ENCODE measurements around the gene HOXD4. TPM values are rescaled to one million over a fixed set of nuclear protein-coding genes. Genes with fewer than 3 reads are reported as not detected.

The HOXD4 gene
- total RNA-seq, result 0.56 TPM in 1 of 2 replicates, not detected in the other

GRCh38 chr2:176151442-176152287 lies at the start of gene HOXD4:
HOXD4 (plus strand) TSS chr2:176151550; CDS start chr2:176151634, 84 bp downstream.

GRCh38 chr2:176106581-176107539 lies 44.5 kb upstream of the HOXD4 start, which contains the start of gene HOXD11:
HOXD11 (plus strand) TSS chr2:176107280; CDS start chr2:176107356, 76 bp downstream.

DNA sequence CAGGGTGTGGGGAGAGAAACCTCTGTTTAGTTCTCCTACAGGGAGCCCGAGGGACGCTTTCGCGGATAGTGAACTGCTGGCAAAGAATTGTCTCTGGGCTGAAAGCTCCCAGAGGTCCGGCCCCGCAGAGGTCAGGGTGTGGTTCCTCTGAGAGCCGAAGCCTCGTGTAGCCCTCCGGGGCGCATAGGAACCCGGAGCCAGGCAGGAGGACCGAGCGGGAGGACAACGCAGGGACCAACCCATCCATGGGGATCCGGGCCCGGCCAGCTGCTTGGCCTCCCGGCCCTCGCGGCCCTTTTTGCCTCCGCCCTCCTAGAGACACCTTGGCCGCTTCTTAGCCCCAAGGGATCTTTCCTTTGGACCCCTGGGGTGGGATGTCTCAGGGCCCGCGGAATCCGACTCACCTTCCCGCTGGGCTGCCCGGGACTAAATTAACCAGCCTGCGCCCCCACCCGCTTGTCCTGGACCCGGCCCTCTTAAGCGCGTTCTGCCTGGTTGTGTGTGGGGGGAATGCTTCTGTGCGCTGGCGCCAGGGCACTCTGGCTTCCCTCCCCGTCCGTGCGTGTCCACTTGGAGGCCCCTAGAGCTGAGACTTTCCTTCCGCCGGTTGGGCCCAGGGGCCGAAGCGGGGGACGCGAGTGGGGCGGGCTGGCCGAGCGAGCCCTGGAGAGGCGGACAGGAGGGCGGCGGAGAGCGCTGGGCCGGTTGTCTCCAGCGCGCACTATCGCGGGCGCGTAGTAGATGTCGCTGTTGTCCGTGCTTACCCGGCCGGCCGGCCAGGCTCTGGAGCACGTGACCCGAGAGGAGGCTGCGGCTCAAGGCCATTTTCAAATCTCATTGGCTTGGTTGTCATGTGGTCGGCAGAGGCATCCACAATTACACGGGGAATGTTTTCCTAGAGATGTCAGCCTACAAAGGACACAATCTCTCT lies 35.2 kb upstream of the HOXD4 start, which contains the start of gene HOXD10:
Gene HOXD10, plus strand, starts transcription at position 896 of the 931 bp plus-strand sequence. CDS start 56 bp downstream, outside the sequence.

DNA sequence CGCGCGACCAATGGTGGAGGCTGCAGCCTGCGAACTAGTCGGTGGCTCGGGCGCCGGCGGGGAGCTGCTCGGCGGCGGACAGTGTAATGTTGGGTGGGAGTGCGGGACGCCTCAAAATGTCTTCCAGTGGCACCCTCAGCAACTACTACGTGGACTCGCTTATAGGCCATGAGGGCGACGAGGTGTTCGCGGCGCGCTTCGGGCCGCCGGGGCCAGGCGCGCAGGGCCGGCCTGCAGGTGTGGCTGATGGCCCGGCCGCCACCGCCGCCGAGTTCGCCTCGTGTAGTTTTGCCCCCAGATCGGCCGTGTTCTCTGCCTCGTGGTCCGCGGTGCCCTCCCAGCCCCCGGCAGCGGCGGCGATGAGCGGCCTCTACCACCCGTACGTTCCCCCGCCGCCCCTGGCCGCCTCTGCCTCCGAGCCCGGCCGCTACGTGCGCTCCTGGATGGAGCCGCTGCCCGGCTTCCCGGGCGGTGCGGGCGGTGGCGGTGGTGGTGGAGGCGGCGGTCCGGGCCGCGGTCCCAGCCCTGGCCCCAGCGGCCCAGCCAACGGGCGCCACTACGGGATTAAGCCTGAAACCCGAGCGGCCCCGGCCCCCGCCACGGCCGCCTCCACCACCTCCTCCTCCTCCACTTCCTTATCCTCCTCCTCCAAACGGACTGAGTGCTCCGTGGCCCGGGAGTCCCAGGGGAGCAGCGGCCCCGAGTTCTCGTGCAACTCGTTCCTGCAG lies 28.5 kb upstream of the HOXD4 start, which contains the start of gene HOXD9:
Gene HOXD9, plus strand, starts transcription at position 37 of the 728 bp plus-strand sequence. Its CDS starts 50 bp downstream, at position 87.

GRCh38 chr2:176128982-176129796 lies 22.2 kb upstream of the HOXD4 start, which contains the start of gene HOXD8:
HOXD8 (plus strand) TSS chr2:176129705; CDS start chr2:176130367, 662 bp downstream.

DNA sequence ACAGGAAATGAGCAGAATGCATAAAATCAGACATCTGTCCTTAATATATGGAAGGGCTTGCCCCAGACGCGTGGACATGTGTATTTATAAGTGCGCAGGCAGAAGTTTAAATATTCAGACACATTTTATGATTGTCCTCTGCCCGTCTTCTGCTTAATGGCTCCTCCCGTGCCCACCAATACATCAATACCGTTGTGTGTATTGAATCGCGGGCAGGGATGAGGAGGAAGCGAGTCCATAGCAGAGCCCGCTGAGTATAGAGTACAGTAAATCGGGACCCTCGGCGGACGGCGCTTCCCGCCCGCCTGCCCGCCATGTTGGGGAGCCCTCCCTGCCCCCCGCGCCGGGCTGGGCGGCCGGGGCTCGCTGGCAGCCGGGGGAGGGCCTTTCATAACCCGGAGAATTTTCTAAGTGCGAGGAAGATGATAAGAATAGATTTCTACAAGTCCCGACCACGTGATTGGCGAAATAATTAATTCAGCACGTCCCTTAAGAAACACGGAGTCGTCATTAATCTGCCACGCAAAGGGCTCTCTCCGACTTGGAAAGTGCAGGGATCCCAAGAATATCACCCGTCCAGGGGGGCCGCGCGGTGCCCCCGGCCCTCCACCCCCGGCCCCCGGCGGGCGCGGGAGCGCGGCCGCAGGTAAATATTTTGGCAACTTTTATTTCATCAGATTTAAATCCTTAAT lies 5.6 kb downstream of the HOXD4 start, which contains the start of gene HOXD3:
Gene HOXD3, plus strand, starts transcription at position 501 of the 692 bp plus-strand sequence. CDS start 11,808 bp downstream, outside the sequence.

GRCh38 chr2:176187899-176188773 lies 36.8 kb downstream of the HOXD4 start, which contains the start of gene HOXD1:
HOXD1 (plus strand) TSS chr2:176188668; CDS start chr2:176188802, 134 bp downstream.

Other genes starting within 250 kb of the HOXD4 start
- gene LNPK, start 149.3 kb upstream of the HOXD4 start, total RNA-seq, result 55.2 and 63.1 TPM in 2 replicates
- not detected in 2 replicates for gene EVX2, start 67.6 kb upstream of the HOXD4 start, total RNA-seq
- gene HOXD13, start 58.8 kb upstream of the HOXD4 start, total RNA-seq, result not detected in 2 replicates
- gene HOXD12, start 51.8 kb upstream of the HOXD4 start, total RNA-seq, result not detected in 2 replicates
- under 0.01 and 0.28 TPM in 2 replicates for gene HOXD11, start 44.3 kb upstream of the HOXD4 start, total RNA-seq
- gene HOXD10, start 34.8 kb upstream of the HOXD4 start, total RNA-seq, result under 0.01 and 0.19 TPM in 2 replicates
- gene HOXD9, start 28.8 kb upstream of the HOXD4 start, total RNA-seq, result under 0.01 TPM in 1 of 2 replicates, not detected in the other
- gene HOXD8, start 21.8 kb upstream of the HOXD4 start, total RNA-seq, result 0.38 and 0.85 TPM in 2 replicates
- gene HOXD3, start 5.8 kb downstream of the HOXD4 start, total RNA-seq, result 0.28 TPM in 1 of 2 replicates, not detected in the other
- under 0.01 TPM in 1 of 2 replicates, not detected in the other for gene HOXD1, start 37.1 kb downstream of the HOXD4 start, total RNA-seq
- gene MTX2, start 117.9 kb downstream of the HOXD4 start, total RNA-seq, result 24.8 and 33.0 TPM in 2 replicates